ENCODE measurements around the gene PPP2R5B.

Gene PPP2R5B

DNA sequence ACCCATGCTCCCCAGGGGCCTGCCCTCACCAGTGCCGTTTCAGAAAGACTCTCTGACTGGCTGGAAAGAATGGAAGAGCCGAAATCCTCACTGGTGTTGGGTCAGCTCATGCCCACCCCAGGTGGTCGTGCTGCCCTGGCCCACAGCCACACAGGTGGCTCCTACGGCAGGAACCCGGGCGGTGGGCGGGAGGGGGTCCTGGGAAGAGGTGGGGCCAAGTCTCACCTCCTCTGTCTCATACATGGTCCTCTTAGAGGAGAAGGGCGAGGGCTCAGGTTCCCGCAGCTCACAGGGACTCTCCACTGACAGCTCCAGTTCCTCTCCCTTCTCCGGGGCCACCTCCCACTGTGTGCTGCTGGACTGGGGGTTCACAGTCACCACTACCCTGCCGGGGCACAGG is 15.7 kb upstream of the PPP2R5B start:
- Histone ChIP-seq H3K36me3 (ENCODE audit: control insufficient read depth, insufficient read depth, low read length) (peaks cover 45% of the 10 kb centered on the region), H3K4me1 (ENCODE audit: control insufficient read depth, insufficient read depth, low read length) (no peaks in the 10 kb centered on the region; the same call in 1 of the 2 replicates), H3K9me3 (ENCODE audit: control insufficient read depth, insufficient read depth, low read length) (no peaks in the 10 kb centered on the region), H3K4me3 (ENCODE audit: low read length) (no peak overlapping the region), H3K27me3 (ENCODE audit: control insufficient read depth, insufficient read depth, low read length) (no peaks in the 10 kb centered on the region), H3K27ac (ENCODE audit: low read length) (no peak overlapping the region)
- no CpG with 5 or more reads among the region's 11 CpGs for WGBS (ENCODE audit: insufficient coverage, insufficient read length)
- DNase-seq (ENCODE audit: low read depth, low spot score): no peak

DNA sequence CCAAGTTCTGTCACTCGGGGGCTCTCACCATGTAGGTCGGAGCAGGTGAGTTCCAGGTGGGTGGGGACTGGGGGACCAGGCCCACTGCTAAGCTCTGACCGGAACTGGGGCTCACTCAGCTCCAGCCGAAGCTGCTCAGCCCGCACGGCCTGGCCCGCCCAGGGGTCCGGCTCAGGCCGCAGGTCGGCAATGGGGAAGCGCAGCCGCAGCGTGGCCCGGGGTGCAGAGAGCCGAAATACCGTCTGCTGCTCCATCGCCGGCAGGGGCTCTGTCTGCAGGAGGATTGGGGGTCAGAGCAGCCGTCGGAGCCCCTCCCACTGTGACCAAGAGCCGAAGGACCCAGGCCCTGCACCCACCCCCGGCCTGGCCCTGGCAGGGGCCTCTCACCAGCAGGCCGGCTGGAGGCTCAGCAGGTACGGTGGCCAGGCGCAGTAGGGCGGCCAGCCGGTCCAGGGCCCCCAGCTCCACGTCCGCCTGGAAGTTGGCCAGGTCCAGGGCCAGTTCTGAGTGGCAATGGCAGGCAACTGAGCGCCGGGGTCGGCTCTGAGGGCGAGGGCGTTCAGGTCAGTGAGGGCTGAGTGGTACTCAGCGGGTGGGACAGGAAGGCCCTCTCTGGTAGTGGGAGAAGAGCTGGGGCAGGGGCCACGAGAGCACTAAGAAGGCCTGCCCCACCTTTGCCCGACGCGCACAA is 14.7 kb upstream of the PPP2R5B start:
- peaks cover 46% of the 10 kb centered on the region for H3K36me3 ChIP-seq (ENCODE audit: control insufficient read depth, insufficient read depth, low read length)
- no peak overlapping the region for H3K27ac ChIP-seq (ENCODE audit: low read length)
- WGBS (ENCODE audit: insufficient coverage, insufficient read length): no CpG with 5 or more reads among the region's 39 CpGs

GRCh38 chr11:64910451-64911093 is 13.9 kb upstream of the PPP2R5B start:
- no peaks in the 10 kb centered on the region; the same call in 1 of the 2 replicates for H3K4me1 ChIP-seq (ENCODE audit: control insufficient read depth, insufficient read depth, low read length)
- peaks cover 43% of the 10 kb centered on the region for H3K36me3 ChIP-seq (ENCODE audit: control insufficient read depth, insufficient read depth, low read length)
- H3K27me3 ChIP-seq (ENCODE audit: control insufficient read depth, insufficient read depth, low read length): no peaks in the 10 kb centered on the region
- no peak overlapping the region for H3K4me3 ChIP-seq (ENCODE audit: low read length)
- no peaks in the 10 kb centered on the region for H3K9me3 ChIP-seq (ENCODE audit: control insufficient read depth, insufficient read depth, low read length)
- DNase-seq (ENCODE audit: low read depth, low spot score): no peak
- no peak overlapping the region for H3K27ac ChIP-seq (ENCODE audit: low read length)
- no CpG with 5 or more reads among the region's 27 CpGs for WGBS (ENCODE audit: insufficient coverage, insufficient read length)

More for the DNA sequence above, 14.7 kb upstream of the PPP2R5B start:
- no peaks in the 10 kb centered on the region for H3K9me3 ChIP-seq (ENCODE audit: control insufficient read depth, insufficient read depth, low read length)
- no peak overlapping the region for H3K4me3 ChIP-seq (ENCODE audit: low read length)
- H3K27me3 ChIP-seq (ENCODE audit: control insufficient read depth, insufficient read depth, low read length): no peaks in the 10 kb centered on the region
- no peak for DNase-seq (ENCODE audit: low read depth, low spot score)
- no peaks in the 10 kb centered on the region; the same call in 1 of the 2 replicates for H3K4me1 ChIP-seq (ENCODE audit: control insufficient read depth, insufficient read depth, low read length)

DNA sequence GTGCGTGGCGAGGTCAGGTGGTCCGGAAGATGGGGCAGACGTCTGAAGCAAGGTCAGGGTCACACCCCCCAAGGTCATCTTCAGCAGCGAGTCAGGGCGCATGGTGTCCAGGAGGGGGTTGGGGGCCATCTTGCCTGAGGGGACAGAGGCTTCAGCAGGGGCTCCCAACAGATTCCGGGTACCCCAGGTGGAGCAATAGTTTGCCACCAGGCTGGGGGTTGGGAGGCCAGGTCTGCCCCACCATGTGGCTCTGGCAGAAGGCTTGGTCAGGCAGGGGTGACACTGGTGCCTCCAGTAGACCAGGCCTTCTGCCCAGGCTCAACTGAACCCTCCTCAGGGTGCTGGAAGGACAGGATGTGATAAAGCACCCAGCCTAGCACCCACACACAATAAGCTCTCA is 13.3 kb upstream of the PPP2R5B start:
- DNase-seq (ENCODE audit: low read depth, low spot score): no peak
- Histone ChIP-seq H3K36me3 (ENCODE audit: control insufficient read depth, insufficient read depth, low read length) (peaks cover 37% of the 10 kb centered on the region), H3K27ac (ENCODE audit: low read length) (no peak overlapping the region), H3K4me3 (ENCODE audit: low read length) (no peak overlapping the region), H3K27me3 (ENCODE audit: control insufficient read depth, insufficient read depth, low read length) (no peaks in the 10 kb centered on the region), H3K9me3 (ENCODE audit: control insufficient read depth, insufficient read depth, low read length) (no peaks in the 10 kb centered on the region), H3K4me1 (ENCODE audit: control insufficient read depth, insufficient read depth, low read length) (no peaks in the 10 kb centered on the region; the same call in 1 of the 2 replicates)
- no CpG with 5 or more reads among the region's 7 CpGs for WGBS (ENCODE audit: insufficient coverage, insufficient read length)

DNA sequence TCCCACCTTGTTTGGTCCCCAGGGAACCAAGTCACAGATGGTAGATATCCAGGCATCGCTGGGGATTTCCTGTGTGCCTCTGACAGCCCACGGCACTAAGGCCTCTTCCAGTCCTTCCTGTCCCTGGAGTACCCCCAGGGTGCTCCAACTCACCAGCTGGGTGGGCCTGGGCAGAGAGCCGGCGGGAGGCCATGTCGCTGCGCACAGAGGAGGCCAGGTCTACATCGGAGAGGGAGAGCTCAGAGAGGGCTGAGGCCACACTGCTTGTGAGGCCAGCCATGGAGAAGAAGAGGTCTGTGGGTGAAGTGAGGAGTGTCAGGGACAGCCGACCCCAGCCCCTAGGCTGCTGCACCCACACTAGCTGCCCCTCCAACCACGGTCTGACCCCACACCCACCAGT is 12.8 kb upstream of the PPP2R5B start:
- WGBS (ENCODE audit: insufficient coverage, insufficient read length): no CpG with 5 or more reads among the region's 9 CpGs
- Histone ChIP-seq H3K4me3 (ENCODE audit: low read length) (no peak overlapping the region), H3K36me3 (ENCODE audit: control insufficient read depth, insufficient read depth, low read length) (peaks cover 34% of the 10 kb centered on the region), H3K9me3 (ENCODE audit: control insufficient read depth, insufficient read depth, low read length) (no peaks in the 10 kb centered on the region), H3K27me3 (ENCODE audit: control insufficient read depth, insufficient read depth, low read length) (no peaks in the 10 kb centered on the region), H3K4me1 (ENCODE audit: control insufficient read depth, insufficient read depth, low read length) (no peaks in the 10 kb centered on the region; the same call in 1 of the 2 replicates), H3K27ac (ENCODE audit: low read length) (no peak overlapping the region)
- no peak for DNase-seq (ENCODE audit: low read depth, low spot score)

DNA sequence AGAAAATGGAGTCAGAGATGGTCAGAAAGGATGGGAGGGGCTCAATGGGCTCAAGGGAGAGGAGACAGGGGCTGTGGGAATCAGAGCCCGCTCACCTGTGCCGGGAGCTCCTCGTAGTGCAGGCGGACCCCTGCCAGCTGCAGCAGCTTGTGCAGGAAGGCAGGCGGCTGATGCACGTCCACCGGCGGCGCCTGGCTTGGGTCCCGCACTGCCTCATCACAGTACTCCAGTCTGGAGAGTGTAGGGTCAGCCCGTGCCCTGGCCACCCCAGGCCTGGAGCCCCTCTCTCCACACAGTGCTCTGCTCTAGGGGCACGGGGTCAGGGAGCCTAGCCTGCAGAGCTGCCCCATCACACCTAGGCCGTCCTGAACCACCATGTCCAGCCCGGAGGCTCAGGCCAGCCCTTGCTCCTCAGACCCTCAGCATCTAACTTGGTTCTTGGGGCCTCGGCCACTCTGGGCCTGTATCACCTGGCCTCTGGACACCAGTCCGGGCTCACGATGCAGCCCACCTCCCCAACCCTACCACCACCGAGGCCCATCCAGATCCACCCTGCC is 11.2 kb upstream of the PPP2R5B start:
- no peak overlapping the region for H3K27ac ChIP-seq (ENCODE audit: low read length)
- DNase-seq (ENCODE audit: low read depth, low spot score): no peak
- no peaks in the 10 kb centered on the region for H3K9me3 ChIP-seq (ENCODE audit: control insufficient read depth, insufficient read depth, low read length)
- H3K27me3 ChIP-seq (ENCODE audit: control insufficient read depth, insufficient read depth, low read length): no peaks in the 10 kb centered on the region
- H3K4me1 ChIP-seq (ENCODE audit: control insufficient read depth, insufficient read depth, low read length): no peaks in the 10 kb centered on the region; the same call in 1 of the 2 replicates
- no CpG with 5 or more reads among the region's 18 CpGs for WGBS (ENCODE audit: insufficient coverage, insufficient read length)
- H3K36me3 ChIP-seq (ENCODE audit: control insufficient read depth, insufficient read depth, low read length): peaks cover 25% of the 10 kb centered on the region
- no peak overlapping the region for H3K4me3 ChIP-seq (ENCODE audit: low read length)

DNA sequence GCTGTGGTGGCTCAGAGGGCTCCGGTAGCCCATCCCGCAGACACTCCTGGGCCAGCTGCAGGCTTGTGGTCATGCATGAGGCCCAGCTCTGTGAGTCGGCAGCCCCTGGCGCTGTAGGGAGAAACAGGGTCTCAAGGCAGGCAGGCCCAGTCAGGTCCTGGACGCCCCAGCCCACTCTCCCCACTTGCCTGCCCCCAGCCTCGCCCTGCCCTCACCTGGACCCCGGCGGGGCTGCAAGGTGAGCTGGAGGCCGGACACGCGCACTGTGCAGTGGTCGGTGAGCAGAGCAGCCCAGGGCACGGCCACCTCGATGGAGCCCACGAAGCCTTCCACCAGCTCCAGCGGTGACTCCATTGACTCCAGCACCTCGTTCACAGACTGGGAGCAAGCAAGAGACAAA is 10.4 kb upstream of the PPP2R5B start:
- WGBS (ENCODE audit: insufficient coverage, insufficient read length): no CpG with 5 or more reads among the region's 17 CpGs
- DNase-seq (ENCODE audit: low read depth, low spot score): no peak
- H3K36me3 ChIP-seq (ENCODE audit: control insufficient read depth, insufficient read depth, low read length): peaks cover 25% of the 10 kb centered on the region
- H3K27ac ChIP-seq (ENCODE audit: low read length): no peak overlapping the region
- no peaks in the 10 kb centered on the region for H3K9me3 ChIP-seq (ENCODE audit: control insufficient read depth, insufficient read depth, low read length)
- H3K27me3 ChIP-seq (ENCODE audit: control insufficient read depth, insufficient read depth, low read length): no peaks in the 10 kb centered on the region
- H3K4me1 ChIP-seq (ENCODE audit: control insufficient read depth, insufficient read depth, low read length): no peaks in the 10 kb centered on the region; the same call in 1 of the 2 replicates
- no peak overlapping the region for H3K4me3 ChIP-seq (ENCODE audit: low read length)

- WGBS (ENCODE audit: insufficient coverage, insufficient read length): no CpG with 5 or more reads among the region's 7 CpGs
- DNase-seq (ENCODE audit: low read depth, low spot score): no peak
- no peaks in the 10 kb centered on the region; the same call in 1 of the 2 replicates for H3K4me1 ChIP-seq (ENCODE audit: control insufficient read depth, insufficient read depth, low read length)
- H3K36me3 ChIP-seq (ENCODE audit: control insufficient read depth, insufficient read depth, low read length): peaks cover 19% of the 10 kb centered on the region
- H3K9me3 ChIP-seq (ENCODE audit: control insufficient read depth, insufficient read depth, low read length): no peaks in the 10 kb centered on the region
- no peak overlapping the region for H3K27ac ChIP-seq (ENCODE audit: low read length)
- H3K27me3 ChIP-seq (ENCODE audit: control insufficient read depth, insufficient read depth, low read length): no peaks in the 10 kb centered on the region
- H3K4me3 ChIP-seq (ENCODE audit: low read length): no peak overlapping the region
These were observed 9.1 kb upstream of the PPP2R5B start for GRCh38 chr11:64915376-64915887.

DNA sequence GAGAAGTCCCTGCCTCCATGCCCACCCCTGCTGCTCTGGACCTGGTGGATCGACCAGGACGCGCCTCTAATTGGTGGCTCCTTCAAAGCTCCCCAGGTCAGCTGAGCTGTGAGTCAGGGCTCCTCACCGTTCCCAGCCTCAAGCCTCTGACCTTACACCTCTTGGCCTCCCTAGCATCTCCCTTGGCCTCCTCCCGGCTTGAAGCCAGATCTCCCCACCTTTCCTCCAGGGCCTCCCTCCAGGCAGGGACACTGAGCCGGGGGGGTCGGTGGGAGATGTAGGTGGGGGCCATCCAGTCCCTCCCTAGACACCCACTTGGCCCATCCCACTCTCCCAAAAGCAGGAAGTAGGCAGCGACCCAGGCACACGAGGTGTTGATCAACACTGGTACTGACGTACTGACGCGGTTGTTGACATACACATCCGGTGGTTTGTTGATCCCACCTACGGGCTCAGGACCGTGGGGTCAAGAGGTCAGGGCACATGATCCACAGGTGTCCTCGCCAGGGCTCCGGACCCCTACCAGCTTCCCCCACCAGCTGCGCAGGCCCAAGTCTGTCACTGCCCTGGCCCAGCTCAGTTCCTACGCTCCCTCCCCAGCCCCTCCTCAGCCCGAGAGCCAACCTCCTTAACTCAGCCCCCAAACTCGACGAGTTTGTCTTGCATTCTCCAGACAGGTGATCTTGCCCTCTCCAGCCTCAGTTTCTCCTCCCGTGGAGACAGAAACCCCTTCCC is 8.3 kb upstream of the PPP2R5B start:
- Histone ChIP-seq H3K27me3 (ENCODE audit: control insufficient read depth, insufficient read depth, low read length) (no peaks in the 10 kb centered on the region), H3K27ac (ENCODE audit: low read length) (no peak overlapping the region), H3K4me1 (ENCODE audit: control insufficient read depth, insufficient read depth, low read length) (no peaks in the 10 kb centered on the region; the same call in 1 of the 2 replicates), H3K9me3 (ENCODE audit: control insufficient read depth, insufficient read depth, low read length) (no peaks in the 10 kb centered on the region), H3K4me3 (ENCODE audit: low read length) (peak overlapping the region; percentile 79; the same call in 1 of the 2 replicates), H3K36me3 (ENCODE audit: control insufficient read depth, insufficient read depth, low read length) (peaks cover 12% of the 10 kb centered on the region)
- WGBS (ENCODE audit: insufficient coverage, insufficient read length): no CpG with 5 or more reads among the region's 23 CpGs
- no peak for DNase-seq (ENCODE audit: low read depth, low spot score)

All from iPS DF 6.9 (cell line).